ENCODE data around the gene IMPA2.

The IMPA2 gene

DNA sequence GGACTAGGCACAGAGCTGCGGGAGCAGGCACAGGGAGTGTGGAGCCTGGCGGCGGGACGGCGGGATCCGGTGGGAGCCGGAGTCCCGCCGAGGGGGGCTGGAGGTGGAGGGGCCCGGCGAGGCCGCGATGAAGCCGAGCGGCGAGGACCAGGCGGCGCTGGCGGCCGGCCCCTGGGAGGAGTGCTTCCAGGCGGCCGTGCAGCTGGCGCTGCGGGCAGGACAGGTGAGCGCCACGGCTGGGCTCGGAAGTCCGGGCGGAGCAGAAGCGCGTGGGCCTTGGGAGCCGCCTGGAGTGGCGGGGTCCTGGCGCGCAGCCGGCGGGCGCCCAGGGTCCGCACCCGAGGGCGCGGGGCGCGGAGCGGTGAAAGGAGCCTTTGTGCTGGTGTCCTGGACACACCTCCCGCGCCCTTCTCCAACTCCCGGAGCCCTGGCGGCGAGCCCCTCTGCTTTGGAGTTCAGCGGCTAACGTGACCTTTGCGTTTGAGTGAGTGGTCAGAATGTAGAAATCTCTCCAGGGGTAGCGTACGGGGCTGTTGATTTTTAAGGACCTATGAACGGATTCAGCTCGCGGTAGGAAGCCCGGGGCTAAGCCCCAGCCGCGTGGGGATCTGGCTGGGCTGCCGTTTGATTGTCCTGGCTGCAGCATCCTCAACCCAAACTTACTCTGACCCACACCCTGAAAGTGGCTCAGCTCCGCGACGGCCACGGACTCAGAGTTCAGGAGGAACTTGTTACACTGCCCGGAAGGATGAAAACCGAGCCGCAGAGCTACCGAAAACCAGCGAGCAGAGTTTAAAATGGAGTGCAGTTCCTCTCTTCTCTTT is 448 bp downstream of the IMPA2 start:
- peaks cover 3% of the 10 kb centered on the region; the same call in 1 of the 2 replicates for H3K4me1 ChIP-seq (ENCODE audit: control insufficient read depth, insufficient read depth, low read length)
- H3K9me3 ChIP-seq (ENCODE audit: control insufficient read depth, insufficient read depth, low read depth, low read length): no peaks in the 10 kb centered on the region
- POLR2A ChIA-PET: interaction anchor here (0.6 to 3.0 kb wide), 19 partner anchors 12 to 1744 kb away, joined by 3 to 17 read pairs (median 5); partner anchors contain the start of genes CHMP1B, FAM210A and RNMT
- H3K27ac ChIP-seq (ENCODE audit: extremely low read depth, low read depth, low read length): peak overlapping the region; percentile 53; the same call in 1 of the 2 replicates
- H3K4me3 ChIP-seq (ENCODE audit: low read depth, low read length): peak overlapping the region; percentile 59
- H3K36me3 ChIP-seq (ENCODE audit: control insufficient read depth in 2 of 2, insufficient read depth in 1 of 2, low read length in 2 of 2): no peaks in the 10 kb centered on the region
- CTCF ChIA-PET: interaction anchor here (0.7 to 3.2 kb wide), 6 partner anchors 14 to 327 kb away, joined by 3 to 26 read pairs (median 3); no protein-coding TSS in a partner anchor
- peak; percentile 7 for TF ChIP-seq IKZF3 (tag by site-specific recombination; IDR thresholded peaks at IDR 0.05)
- TF ChIP-seq, protein P1, sequence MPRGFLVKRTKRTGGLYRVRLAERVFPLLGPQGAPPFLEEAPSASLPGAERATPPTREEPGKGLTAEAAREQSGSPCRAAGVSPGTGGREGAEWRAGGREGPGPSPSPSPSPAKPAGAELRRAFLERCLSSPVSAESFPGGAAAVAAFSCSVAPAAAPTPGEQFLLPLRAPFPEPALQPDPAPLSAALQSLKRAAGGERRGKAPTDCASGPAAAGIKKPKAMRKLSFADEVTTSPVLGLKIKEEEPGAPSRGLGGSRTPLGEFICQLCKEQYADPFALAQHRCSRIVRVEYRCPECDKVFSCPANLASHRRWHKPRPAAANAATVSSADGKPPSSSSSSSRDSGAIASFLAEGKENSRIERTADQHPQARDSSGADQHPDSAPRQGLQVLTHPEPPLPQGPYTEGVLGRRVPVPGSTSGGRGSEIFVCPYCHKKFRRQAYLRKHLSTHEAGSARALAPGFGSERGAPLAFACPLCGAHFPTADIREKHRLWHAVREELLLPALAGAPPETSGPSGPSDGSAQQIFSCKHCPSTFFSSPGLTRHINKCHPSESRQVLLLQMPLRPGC (tag by site-specific recombination; IDR thresholded peaks at IDR 0.05): no peak
- TF ChIP-seq ZIC2 (tag by site-specific recombination; IDR thresholded peaks at IDR 0.05): no peak
- TF ChIP-seq, protein P2, sequence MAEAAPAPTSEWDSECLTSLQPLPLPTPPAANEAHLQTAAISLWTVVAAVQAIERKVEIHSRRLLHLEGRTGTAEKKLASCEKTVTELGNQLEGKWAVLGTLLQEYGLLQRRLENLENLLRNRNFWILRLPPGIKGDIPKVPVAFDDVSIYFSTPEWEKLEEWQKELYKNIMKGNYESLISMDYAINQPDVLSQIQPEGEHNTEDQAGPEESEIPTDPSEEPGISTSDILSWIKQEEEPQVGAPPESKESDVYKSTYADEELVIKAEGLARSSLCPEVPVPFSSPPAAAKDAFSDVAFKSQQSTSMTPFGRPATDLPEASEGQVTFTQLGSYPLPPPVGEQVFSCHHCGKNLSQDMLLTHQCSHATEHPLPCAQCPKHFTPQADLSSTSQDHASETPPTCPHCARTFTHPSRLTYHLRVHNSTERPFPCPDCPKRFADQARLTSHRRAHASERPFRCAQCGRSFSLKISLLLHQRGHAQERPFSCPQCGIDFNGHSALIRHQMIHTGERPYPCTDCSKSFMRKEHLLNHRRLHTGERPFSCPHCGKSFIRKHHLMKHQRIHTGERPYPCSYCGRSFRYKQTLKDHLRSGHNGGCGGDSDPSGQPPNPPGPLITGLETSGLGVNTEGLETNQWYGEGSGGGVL (tag by site-specific recombination; IDR thresholded peaks at IDR 0.05): peak; percentile 24; the same call in 1 of the 2 replicates
- TF ChIP-seq ZEB2 (tag by site-specific recombination; IDR thresholded peaks at IDR 0.05): no peak
- 0 out of 2 replicates have a peak, but pooled peaks have one; percentile 25 for TF ChIP-seq ZNF501 (tag by site-specific recombination; IDR thresholded peaks at IDR 0.05)
- TF ChIP-seq HOXC10 (CRISPR knock-in tag; IDR thresholded peaks at IDR 0.05): 0 out of 2 replicates have a peak, but pooled peaks have one; percentile 20
- TF ChIP-seq, protein P3, sequence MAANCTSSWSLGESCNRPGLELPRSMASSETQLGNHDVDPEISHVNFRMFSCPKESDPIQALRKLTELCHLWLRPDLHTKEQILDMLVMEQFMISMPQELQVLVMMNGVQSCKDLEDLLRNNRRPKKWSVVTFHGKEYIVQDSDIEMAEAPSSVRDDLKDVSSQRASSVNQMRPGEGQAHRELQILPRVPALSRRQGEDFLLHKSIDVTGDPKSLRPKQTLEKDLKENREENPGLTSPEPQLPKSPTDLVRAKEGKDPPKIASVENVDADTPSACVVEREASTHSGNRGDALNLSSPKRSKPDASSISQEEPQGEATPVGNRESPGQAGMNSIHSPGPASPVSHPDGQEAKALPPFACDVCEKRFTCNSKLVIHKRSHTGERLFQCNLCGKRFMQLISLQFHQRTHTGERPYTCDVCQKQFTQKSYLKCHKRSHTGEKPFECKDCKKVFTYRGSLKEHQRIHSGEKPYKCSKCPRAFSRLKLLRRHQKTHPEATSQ (tag by site-specific recombination; IDR thresholded peaks at IDR 0.05): no peak
- TF ChIP-seq ZNF335 (tag by site-specific recombination; conservative IDR thresholded peaks at IDR 0.05): peak; percentile 81
- no peak for TF ChIP-seq ZNF23 (tag by site-specific recombination; IDR thresholded peaks at IDR 0.05; ENCODE audit: borderline replicate concordance)
- no peak for TF ChIP-seq HOXA7 (CRISPR knock-in tag; IDR thresholded peaks at IDR 0.05; ENCODE audit: borderline replicate concordance)
- no peak for TF ChIP-seq ZNF623 (tag by site-specific recombination; IDR thresholded peaks at IDR 0.05)
- no peak for TF ChIP-seq ZNF239 (tag by site-specific recombination; IDR thresholded peaks at IDR 0.05)
- TF ChIP-seq ZNF561 (tag by site-specific recombination; IDR thresholded peaks at IDR 0.05; ENCODE audit: borderline replicate concordance): peak; percentile 29; the same call in 1 of the 2 replicates
- TF ChIP-seq, protein P4, sequence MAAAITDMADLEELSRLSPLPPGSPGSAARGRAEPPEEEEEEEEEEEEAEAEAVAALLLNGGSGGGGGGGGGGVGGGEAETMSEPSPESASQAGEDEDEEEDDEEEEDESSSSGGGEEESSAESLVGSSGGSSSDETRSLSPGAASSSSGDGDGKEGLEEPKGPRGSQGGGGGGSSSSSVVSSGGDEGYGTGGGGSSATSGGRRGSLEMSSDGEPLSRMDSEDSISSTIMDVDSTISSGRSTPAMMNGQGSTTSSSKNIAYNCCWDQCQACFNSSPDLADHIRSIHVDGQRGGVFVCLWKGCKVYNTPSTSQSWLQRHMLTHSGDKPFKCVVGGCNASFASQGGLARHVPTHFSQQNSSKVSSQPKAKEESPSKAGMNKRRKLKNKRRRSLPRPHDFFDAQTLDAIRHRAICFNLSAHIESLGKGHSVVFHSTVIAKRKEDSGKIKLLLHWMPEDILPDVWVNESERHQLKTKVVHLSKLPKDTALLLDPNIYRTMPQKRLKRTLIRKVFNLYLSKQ (tag by site-specific recombination; IDR thresholded peaks at IDR 0.05; ENCODE audit: borderline replicate concordance): no peak
- no peak for TF ChIP-seq KLF9 (tag by site-specific recombination; IDR thresholded peaks at IDR 0.05; ENCODE audit: low read depth)
- TF ChIP-seq REPIN1 (tag by site-specific recombination; IDR thresholded peaks at IDR 0.05; ENCODE audit: low read depth): no peak
- TF ChIP-seq, protein P5, sequence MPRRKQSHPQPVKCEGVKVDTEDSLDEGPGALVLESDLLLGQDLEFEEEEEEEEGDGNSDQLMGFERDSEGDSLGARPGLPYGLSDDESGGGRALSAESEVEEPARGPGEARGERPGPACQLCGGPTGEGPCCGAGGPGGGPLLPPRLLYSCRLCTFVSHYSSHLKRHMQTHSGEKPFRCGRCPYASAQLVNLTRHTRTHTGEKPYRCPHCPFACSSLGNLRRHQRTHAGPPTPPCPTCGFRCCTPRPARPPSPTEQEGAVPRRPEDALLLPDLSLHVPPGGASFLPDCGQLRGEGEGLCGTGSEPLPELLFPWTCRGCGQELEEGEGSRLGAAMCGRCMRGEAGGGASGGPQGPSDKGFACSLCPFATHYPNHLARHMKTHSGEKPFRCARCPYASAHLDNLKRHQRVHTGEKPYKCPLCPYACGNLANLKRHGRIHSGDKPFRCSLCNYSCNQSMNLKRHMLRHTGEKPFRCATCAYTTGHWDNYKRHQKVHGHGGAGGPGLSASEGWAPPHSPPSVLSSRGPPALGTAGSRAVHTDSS (tag by site-specific recombination; IDR thresholded peaks at IDR 0.05): peak; percentile 21; the same call in 1 of the 2 replicates
- TF ChIP-seq ZNF707 (tag by site-specific recombination; IDR thresholded peaks at IDR 0.05): no peak
- no peak for TF ChIP-seq ZNF529 (tag by site-specific recombination; IDR thresholded peaks at IDR 0.05; ENCODE audit: insufficient replicate concordance)
- TF ChIP-seq KLF10 (tag by site-specific recombination; IDR thresholded peaks at IDR 0.05): peak; percentile 65; the same call in 1 of the 2 replicates
- peak; percentile 88; the same call in 1 of the 2 replicates for TF ChIP-seq ZSCAN30 (tag by site-specific recombination; IDR thresholded peaks at IDR 0.05)
- no peak for TF ChIP-seq RBAK (tag by site-specific recombination; IDR thresholded peaks at IDR 0.05)
- 0 out of 2 replicates have a peak, but pooled peaks have one; percentile 20 for TF ChIP-seq ZNF549 (tag by site-specific recombination; IDR thresholded peaks at IDR 0.05)
- TF ChIP-seq ZNF433 (tag by site-specific recombination; IDR thresholded peaks at IDR 0.05; ENCODE audit: low read depth): no peak
- TF ChIP-seq, protein P6, sequence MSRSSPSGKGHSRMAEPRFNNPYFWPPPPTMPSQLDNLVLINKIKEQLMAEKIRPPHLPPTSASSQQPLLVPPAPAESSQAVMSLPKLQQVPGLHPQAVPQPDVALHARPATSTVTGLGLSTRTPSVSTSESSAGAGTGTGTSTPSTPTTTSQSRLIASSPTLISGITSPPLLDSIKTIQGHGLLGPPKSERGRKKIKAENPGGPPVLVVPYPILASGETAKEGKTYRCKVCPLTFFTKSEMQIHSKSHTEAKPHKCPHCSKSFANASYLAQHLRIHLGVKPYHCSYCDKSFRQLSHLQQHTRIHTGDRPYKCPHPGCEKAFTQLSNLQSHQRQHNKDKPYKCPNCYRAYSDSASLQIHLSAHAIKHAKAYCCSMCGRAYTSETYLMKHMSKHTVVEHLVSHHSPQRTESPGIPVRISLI (tag by site-specific recombination; IDR thresholded peaks at IDR 0.05): no peak

All from HEK293 (cell line).